Muscle layer of duodenum (tissue), 2 donors: Measurements from ENCODE around the gene PIM3.

Experiments used
- H3K27ac ChIP-seq: one replicate; pipeline ENCODE4 v1.7.0; 2013; ENCODE audit warnings: mild to moderate bottlenecking, low read length
- H3K27me3 ChIP-seq: one replicate; pipeline ENCODE4 v1.7.0; 2013; ENCODE audit warnings: low read depth, mild to moderate bottlenecking, control low read depth, low read length
- H3K36me3 ChIP-seq, 2 donors: one replicate each; pipeline ENCODE4 v1.7.0; 2013; ENCODE audit warnings: low read length in 2 of 2, control low read depth in 1 of 2, mild to moderate bottlenecking in 1 of 2; ENCODE audit not compliant: insufficient read depth in 2 of 2, control insufficient read depth in 1 of 2
- H3K4me1 ChIP-seq, 2 donors: one replicate each; pipeline ENCODE4 v1.7.0; 2013; ENCODE audit warnings: low read length in 2 of 2, mild to moderate bottlenecking in 2 of 2, control low read depth in 1 of 2, moderate library complexity in 1 of 2; ENCODE audit not compliant: insufficient read depth in 2 of 2, control insufficient read depth in 1 of 2
- H3K4me3 ChIP-seq, 2 donors: one replicate each; pipeline ENCODE4 v1.7.0; 2013; ENCODE audit warnings: low read length in 2 of 2, low read depth in 1 of 2, mild to moderate bottlenecking in 1 of 2
- H3K9me3 ChIP-seq, 2 donors: one replicate each; pipeline ENCODE4 v1.7.0; 2013; ENCODE audit warnings: low read length in 2 of 2, control low read depth in 1 of 2, mild to moderate bottlenecking in 1 of 2; ENCODE audit not compliant: control insufficient read depth in 1 of 2
- donor health status: healthy.

PIM3 gene

GRCh38 chr22:49921508-49922278 lies 38.9 kb upstream of the PIM3 start:
- Histone ChIP-seq H3K27ac (no peak overlapping the region), H3K27me3 (no peaks in the 10 kb centered on the region), H3K4me3 (no peak overlapping the region), H3K36me3 (peaks cover 3 to 21% of the 10 kb centered on the region in 2 donors), H3K4me1 (peaks cover 0 to 22% of the 10 kb centered on the region in 2 donors), H3K9me3 (no peaks in the 10 kb centered on the region)

DNA sequence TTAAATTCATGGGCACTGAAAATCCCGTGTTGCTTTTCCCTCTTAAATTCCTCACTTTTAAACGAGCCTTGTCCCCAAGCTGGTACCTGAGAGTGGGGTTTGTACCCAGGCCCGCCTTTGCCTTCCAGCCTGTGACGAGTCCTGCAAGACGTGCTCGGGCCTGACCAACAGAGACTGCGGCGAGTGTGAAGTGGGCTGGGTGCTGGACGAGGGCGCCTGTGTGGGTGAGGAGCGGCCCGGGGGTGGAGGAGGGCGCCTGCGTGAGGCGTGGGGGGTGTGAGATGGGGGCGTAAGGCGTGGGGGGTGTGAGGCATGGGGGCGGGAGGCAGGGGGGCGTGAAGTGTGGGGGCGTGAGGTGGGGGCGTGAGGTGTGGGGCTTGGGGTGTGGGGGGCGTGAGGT lies 38.1 kb upstream of the PIM3 start:
- Histone ChIP-seq H3K27ac (no peak overlapping the region), H3K9me3 (no peaks in the 10 kb centered on the region), H3K4me1 (peaks cover 0 to 14% of the 10 kb centered on the region in 2 donors), H3K27me3 (no peaks in the 10 kb centered on the region), H3K4me3 (no peak overlapping the region), H3K36me3 (peaks cover 6 to 21% of the 10 kb centered on the region in 2 donors)

- peaks cover 7 to 21% of the 10 kb centered on the region in 2 donors for H3K36me3 ChIP-seq
- H3K4me1 ChIP-seq = peaks cover 0 to 10% of the 10 kb centered on the region in 2 donors
- H3K4me3 ChIP-seq = no peak overlapping the region
- H3K27ac ChIP-seq = no peak overlapping the region
- no peaks in the 10 kb centered on the region for H3K27me3 ChIP-seq
- H3K9me3 ChIP-seq = no peaks in the 10 kb centered on the region
Observed at GRCh38 chr22:49922926-49923325, 37.6 kb upstream of the PIM3 start.

DNA sequence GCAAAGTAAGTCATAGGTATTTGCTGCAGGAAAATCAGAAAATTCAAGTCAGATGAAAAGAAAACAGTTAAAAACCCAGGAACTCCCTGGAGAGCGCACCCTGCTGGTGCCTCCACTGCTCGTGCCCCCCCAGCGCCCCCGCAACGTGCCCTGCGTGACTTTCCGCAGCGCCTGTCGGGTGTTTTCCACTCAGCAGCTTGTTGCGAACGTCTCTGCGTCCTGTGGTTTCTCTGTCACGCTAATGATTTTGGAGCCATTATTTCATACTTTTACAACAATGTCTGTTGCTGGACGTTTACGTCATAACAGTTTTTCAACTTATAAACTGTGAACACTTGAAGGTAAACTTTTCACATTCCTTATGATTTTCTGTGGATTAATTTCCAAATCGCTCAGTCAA lies 37.1 kb upstream of the PIM3 start:
- Histone ChIP-seq H3K27ac (no peak overlapping the region), H3K4me1 (peaks cover 0 to 10% of the 10 kb centered on the region in 2 donors), H3K4me3 (no peak overlapping the region), H3K9me3 (no peaks in the 10 kb centered on the region), H3K36me3 (peaks cover 7 to 21% of the 10 kb centered on the region in 2 donors), H3K27me3 (no peaks in the 10 kb centered on the region)

DNA sequence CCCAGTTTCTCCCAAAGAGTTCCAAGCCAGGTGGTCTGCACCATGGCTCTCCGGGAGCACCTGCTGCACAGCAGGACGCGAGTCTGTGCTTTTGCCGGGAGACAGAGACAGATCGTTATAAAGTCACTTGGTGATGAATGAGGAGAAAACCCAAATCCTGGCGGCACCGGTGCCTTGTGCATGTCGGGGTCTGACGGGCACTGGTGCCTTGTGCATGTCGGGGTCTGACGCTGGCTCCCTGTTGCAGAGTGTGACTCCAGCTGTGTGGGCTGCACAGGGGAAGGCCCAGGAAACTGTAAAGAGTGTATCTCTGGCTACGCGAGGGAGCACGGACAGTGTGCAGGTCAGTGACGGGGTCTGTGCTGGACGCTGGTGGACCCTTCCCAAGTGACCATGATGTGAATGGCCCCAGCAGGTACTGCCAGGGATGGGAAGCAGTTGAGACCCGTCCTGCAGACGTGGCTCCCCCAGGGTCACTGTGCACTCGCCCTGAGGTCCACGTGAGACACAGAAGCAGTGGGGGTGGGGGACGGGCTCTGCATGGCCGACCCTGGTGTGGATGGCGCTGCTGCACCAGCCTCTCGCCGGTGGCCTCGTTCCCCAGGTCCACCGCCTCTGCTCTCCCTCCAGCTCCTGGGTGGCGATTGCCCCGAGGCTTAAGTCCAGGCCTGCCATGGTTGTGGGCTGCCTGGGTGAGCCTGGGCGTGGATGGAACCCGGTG lies 36.3 kb upstream of the PIM3 start:
- peaks cover 0 to 4% of the 10 kb centered on the region in 2 donors for H3K4me1 ChIP-seq
- peaks cover 7 to 21% of the 10 kb centered on the region in 2 donors for H3K36me3 ChIP-seq
- H3K4me3 ChIP-seq = no peak overlapping the region
- no peak overlapping the region for H3K27ac ChIP-seq
- H3K9me3 ChIP-seq = no peaks in the 10 kb centered on the region
- H3K27me3 ChIP-seq = no peaks in the 10 kb centered on the region

DNA sequence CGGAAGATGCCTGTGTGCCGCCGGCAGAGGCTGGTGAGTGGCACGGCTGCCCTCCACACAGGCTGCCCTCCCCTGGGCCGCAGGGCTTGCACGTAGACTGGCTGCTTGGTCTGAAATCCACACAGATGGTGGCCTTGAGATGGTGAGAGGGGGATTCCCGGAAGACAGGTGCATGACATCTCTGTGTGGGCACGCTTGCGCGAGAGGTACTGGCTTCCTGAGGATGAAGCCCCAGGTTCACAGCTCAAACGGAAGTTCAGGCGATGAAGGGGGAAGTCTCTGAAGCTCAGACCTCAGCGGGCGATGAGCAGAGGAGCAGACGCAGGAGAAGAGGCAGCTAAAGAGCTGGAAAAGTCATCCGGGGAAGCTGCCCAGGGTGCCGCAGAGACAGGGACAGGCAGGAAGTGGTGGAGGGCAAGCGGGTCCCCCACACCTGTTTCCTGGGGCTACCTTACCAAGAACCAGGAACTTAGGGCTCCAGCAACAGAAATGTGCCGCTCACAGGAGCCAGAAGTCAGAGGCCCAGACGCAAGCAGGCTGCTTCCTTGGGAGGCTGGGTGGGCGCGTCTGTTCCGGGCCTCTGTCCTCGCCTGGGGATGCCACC lies 34.9 kb upstream of the PIM3 start:
- Histone ChIP-seq H3K27me3 (no peaks in the 10 kb centered on the region), H3K27ac (no peak overlapping the region), H3K4me1 (peaks cover 0 to 5% of the 10 kb centered on the region in 2 donors), H3K4me3 (no peak overlapping the region), H3K36me3 (peaks cover 4 to 19% of the 10 kb centered on the region in 2 donors), H3K9me3 (no peaks in the 10 kb centered on the region)

GRCh38 chr22:49926916-49927315 lies 33.7 kb upstream of the PIM3 start:
- peaks cover 0 to 5% of the 10 kb centered on the region in 2 donors for H3K4me1 ChIP-seq

DNA sequence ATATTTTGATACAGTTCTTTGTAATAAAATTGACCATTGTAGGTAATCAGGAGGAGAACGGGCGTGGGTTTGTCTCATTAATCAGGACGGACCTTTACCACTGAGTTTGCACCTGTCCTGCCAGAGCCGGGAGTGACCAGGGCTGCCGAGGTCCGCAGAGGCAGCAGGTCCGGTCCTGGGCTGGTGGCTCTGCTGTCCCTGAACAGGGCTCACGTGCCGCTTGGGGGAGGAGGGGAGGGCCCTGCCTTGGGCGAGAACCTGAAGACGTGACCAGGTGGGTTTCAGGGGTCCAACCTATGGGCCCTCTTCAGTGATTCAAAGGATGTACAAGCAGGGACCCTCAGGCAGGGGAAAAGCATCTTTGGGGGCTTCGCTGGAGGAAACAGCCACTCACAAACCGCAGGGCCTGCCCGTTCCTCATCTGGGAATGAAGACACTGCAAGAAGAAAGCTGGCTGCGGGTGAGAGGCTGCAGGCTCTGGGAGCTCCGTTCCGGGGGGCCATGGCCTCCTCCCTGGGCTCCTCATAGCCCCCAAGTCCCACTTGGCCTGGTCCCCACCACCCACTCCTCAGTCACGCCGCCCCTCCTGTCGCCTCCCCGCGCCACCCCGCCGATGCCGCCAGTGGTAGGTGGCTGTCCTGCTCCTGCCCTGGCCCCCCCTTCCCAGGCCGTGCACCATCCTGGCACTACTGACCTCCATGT lies 32.9 kb upstream of the PIM3 start:
- Histone ChIP-seq H3K27ac (no peak overlapping the region), H3K27me3 (no peaks in the 10 kb centered on the region), H3K9me3 (no peaks in the 10 kb centered on the region), H3K4me1 (peaks cover 0 to 5% of the 10 kb centered on the region in 2 donors), H3K4me3 (no peak overlapping the region), H3K36me3 (peaks cover 4 to 8% of the 10 kb centered on the region in 2 donors)

More at GRCh38 chr22:49926916-49927315, 33.7 kb upstream of the PIM3 start:
- no peak overlapping the region for H3K4me3 ChIP-seq
- peaks cover 4 to 12% of the 10 kb centered on the region in 2 donors for H3K36me3 ChIP-seq
- no peaks in the 10 kb centered on the region for H3K9me3 ChIP-seq
- H3K27me3 ChIP-seq = no peaks in the 10 kb centered on the region
- no peak overlapping the region for H3K27ac ChIP-seq

DNA sequence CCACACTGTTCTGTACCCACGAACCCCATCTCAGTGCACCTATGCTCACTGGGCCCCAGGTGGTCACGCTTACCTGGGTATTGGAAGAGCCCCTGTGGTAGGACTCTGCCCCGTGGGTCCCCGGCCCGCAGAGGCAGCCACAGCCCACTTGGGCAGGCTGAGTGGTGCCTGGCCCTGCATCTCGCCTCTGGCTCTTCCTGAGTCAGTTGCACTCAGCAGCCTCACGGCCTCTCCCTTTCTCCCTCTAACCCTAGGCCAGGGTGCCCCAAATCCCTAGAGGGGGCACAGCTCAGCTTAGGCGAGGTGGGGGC lies 32.4 kb upstream of the PIM3 start:
- H3K27me3 ChIP-seq = no peaks in the 10 kb centered on the region
- no peak overlapping the region for H3K27ac ChIP-seq
- H3K4me1 ChIP-seq = peaks cover 0 to 5% of the 10 kb centered on the region in 2 donors
- H3K36me3 ChIP-seq = peaks cover 4 to 8% of the 10 kb centered on the region in 2 donors
- no peaks in the 10 kb centered on the region for H3K9me3 ChIP-seq
- no peak overlapping the region for H3K4me3 ChIP-seq

DNA sequence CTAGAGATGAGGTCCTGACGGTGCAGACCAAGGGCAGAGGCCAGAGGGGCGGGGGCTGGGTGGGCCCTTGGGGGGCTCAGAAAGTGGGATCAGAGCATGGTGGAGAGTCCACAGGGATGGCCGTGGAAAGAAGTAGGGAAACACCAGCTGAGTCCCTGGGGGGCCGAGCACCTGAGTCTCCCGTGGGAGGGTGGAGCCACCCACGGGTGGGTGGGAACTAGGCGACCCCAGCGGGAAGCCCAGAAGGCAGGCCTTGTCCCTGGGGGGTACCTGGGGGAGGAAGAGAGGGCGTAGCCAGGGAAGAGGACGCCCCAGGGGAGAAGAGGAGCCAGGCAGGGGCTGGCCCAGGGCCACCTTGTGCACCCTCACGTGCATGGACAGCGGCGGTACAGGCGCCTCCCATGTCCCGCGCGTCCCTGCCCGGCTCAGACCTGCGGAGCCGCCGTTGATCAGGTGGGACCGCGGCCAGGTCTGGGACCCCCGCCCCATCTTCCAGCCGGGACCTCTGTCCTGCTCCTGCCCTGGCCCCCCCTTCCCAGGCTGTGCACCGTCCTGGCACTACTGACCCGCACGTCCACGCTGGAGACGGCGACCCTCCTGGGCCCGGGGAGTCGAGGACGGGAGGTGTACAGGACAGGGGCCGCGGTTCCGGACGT lies 31.9 kb upstream of the PIM3 start:
- peaks cover 0 to 11% of the 10 kb centered on the region in 2 donors for H3K4me1 ChIP-seq
- H3K27me3 ChIP-seq = no peaks in the 10 kb centered on the region
- peaks cover 4 to 8% of the 10 kb centered on the region in 2 donors for H3K36me3 ChIP-seq
- H3K9me3 ChIP-seq = no peaks in the 10 kb centered on the region
- H3K27ac ChIP-seq = no peak overlapping the region
- no peak overlapping the region for H3K4me3 ChIP-seq
